Ecto neural progenitor cell (in vitro differentiated cells): ENCODE measurements around the gene LAMA5.

Source experiments
- DNase-seq: peaks from one replicate; pipeline ENCODE4 v3.0.0-alpha.2; 2018; ENCODE audit warnings: low spot score

Gene LAMA5

DNA sequence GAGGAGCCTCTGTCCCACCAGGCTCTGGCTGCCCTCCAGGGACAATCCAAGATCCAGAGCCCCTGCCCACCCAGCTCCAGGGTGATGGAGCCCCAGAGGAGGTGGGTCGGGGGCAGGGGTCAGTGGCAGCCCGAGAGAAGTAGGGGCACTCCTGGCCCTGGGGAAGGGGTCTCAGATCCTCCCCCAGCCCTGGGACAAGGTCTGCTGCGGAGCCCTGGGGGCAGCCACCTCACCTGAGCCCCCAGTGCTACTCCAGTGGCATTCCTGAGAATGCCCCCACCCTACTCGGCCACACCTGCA is 2.7 kb upstream of the LAMA5 start:
- no peak for DNase-seq

DNA sequence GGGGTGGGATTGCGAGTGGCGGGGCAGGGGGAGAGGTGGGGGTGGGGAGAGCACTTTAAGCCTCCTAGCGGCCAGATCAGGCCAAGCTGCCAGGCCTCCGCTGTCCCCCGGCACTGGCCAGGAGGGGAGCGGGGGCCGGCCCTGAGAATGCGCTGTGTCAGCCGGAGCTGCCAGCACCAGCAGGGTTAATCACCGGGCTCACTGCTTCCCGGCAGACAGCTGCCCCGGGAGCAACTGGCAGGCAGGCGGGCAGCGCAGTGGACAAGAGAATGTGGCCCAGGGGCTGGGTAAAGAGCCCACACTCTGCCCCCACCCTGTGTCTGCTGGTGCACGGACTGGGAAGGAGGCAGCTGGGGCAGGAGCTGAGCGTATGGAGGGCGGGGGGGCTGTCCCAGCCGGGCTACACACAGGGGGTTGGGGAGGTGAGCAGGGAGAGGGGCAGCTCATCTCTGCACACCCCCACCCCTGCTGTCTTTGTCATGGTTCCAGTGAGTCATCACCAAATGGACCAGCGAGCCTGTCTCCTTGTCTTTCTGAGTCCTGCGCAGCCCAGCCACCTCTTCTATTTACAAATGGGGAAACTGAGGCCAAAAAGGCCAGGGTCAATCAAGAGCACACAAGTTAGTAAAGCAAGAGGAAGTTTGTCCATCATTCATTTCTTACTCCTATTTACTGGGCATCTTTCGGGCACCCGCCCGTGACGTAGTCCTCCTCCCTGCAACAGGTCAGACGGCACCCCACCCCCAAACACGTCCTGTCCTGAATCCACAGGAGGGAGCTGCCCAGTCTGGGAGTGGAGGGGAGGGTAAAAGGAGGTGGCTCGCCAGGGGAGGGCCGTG is 2.1 kb upstream of the LAMA5 start:
- no peak for DNase-seq

DNA sequence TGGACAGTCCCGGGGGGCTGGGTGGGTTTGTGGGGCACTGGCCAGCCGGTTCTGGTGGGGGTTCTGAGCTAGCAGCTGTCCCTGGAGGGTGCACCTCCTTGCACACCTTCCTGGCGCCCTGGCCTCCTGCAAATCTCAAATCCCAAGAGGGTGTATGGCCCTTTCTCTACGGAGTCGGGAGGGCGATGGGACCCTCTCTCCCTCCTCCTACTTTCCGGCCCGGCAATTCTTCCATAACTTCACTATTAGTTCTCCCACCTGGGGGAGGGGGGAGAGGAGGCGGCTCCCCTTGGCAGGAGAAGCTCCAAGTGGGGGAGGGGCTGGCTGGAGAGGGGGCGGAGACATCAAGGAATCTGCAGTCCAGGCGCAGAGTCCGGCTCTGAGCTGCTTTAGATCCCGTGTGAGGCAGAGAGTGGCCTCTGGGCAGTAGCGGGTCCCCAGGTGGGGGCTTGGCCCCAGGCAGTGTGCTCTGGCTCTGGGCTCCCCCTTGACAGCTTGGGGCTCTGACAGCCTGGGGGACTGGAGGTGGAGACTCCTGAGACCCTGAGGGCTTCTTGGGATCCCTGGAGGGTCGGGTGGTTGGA is 1.4 kb upstream of the LAMA5 start:
- peak; percentile 88 for DNase-seq

DNA sequence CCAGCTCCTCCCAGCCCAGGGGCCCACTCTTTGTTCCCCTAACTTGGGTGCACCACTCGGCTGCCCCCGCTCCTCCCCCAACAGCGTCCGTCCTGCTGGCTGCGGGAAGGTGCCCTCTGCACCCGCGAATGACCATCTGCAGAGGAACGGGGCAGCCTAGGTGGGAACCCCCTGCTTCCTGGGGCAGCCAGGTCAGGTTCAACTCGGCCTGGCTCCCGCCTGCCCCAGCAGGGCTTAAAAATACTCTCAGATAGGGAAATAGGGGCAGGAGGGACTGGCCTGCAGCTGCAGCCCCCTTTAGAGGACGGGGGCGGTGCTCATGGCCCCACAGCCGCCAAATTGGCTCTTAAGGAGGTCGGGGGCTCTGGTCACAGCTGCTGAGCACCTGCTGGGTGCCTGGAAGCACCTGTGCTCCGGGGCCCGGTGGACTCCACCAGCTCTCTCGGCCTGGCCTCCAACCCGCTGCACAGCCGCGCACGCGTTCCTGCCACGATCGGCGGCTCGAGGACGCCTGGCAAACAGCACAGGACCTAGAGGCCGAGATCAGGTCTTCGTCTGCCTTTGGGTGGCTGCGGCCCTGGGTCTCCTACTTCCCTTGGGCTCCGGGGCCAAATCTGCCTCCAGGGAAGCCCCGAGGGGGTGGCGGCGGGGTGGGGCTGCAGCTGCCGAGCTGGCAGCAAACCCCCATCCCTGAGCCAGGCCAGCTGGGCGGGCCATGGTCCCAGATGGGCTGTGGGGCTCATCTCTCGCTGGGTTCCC is 700 bp upstream of the LAMA5 start:
- DNase-seq: peak; percentile 79

DNA sequence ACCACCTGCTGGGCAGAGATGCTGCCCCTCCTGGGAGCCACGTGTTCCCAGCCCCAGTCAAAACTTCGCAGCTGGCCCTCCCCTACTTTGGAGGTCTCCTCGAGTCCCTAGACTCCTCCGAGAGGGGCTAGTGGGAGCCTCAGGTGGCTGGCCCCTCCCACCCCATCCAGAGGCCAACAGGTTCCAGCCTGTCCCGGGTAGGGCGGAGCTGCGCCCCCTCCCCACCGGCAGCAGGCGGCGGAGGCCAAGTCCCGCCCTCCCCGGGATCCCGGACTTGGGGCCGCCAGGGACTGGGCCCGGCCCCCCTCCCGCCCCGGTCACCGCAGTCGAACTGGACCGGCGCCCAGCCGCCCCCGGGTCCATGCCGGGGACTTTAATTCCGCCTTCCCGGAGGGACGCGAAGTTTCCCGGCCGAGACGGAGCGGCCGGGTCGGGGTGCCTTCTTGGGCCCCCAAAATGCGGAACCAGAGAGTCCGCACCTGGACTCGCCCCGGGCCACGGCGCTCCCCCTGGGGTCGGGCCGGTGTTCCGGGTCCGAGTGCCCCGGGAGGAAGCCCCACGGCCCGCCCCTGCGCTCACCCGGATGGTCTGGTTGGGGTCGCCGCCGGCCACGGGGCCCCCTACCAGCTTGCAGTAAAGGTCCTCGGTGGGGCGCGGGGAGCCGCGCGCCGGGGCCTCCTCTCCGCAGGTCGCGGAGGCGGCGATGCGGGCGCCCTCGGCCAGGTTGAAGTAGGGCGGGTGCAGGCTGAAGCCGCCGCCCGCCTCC is 559 bp downstream of the LAMA5 start:
- DNase-seq: peak; percentile 82

DNA sequence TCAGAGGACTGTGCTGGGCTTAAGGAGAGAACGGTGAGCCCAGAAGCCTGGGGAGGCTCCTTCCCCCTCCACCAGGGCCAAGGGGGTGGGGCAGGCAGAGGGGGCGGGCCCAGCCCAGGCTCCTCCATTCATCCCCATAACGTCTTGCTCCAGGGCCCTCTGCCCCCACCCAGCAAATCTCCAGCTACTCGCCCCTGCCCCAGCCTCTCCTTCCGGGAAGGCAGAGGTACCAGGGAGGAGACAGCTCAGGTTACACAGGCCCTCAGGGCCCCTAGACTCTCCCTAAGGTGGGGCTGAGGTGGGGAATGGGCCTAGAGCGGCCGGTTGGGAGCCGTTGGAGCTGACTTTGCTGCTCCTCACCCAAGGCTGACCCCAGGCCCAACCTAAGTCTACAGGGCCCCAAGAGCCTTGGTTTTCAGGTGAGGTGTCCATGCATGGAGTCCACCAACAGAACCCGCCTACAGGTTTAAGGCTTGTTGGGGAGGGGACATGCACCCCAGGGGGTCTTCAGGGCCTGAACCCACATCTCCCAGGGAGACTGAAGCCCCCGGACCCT is 1.2 kb downstream of the LAMA5 start:
- peak; percentile 72 for DNase-seq

DNA sequence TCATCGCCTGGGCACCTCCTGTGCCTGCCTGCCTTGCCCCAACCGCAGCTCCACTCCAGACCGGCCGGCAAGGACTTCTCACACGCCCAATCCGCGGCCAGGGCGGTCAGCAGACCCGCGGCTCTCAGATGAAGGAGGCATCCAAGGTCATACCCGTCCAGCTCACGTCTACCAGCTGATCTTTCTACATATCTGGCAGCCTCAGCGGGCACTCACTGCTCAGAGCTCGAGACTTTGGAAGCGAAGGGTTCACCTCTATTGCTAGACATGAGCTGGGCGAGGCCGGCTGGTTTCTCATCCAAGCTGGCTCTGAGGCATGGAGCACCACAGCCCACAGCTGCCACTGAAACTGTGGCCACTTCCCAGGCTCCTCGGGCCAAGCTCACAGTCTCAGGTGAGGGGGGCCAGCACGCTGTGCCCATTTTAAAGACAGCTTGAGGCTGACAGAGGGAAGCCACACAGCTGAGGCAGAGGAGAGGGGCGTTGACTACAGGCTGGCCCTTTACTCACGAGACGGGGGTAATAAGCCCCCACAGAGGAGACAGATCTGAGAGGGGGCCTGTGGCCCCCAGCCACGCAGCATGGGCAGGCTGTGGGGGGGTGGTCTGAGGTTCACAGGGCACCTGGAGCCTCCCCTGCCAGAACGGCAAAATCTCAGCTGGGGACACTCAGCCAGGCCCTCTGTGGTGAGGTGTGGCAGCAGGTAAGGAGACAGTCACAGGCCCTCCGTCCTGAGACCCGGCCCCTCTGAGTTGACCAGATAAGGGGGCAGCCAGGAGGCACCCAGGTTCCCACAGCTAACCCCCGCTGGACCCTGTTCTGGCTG is 2.0 kb downstream of the LAMA5 start:
- DNase-seq: no peak

DNA sequence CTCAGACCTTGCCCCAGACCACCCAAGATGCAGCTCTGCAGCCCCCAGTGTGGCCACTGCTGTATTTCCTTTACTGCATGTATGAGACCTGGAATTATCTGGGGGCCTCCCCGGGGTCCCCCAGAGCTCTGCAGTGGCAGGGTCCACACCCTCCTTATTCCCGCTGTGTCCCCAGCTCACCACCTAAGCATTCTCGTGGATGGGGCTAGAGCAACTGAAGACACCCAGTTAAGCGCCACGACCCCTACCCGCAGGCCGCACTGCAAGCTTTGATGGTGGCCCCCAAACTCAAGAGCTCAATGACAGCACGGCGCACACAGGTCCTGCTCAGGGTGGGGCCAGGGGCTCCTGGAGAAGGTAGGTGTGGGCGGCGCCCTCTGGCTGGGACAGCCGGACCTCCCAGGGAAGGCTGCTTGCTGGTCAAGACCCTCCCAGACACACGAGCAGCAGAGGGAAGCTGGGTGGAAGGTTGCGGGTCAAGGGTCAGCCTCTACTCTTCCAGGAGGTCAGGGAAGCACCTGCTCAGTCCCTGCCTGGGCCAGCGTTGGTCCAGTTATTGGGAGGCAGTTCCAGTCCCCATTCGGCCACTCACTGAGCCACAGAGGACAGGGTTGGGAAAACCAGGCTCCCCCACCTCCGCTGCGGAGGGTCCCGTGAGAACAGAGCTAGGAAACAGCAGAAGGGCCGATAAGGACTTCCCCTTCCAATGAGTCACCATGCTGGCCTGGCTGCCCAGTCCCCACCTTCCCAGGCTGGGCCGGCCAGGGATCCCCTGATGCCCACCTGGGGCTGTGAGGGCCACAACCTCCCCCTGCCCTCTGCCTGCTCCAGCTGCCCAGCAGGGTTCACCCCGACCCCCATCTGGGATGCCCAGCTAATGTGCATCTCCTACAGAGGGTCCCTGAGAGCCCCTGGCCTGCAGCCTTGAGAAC is 2.9 kb downstream of the LAMA5 start:
- DNase-seq: peak; percentile 62

DNA sequence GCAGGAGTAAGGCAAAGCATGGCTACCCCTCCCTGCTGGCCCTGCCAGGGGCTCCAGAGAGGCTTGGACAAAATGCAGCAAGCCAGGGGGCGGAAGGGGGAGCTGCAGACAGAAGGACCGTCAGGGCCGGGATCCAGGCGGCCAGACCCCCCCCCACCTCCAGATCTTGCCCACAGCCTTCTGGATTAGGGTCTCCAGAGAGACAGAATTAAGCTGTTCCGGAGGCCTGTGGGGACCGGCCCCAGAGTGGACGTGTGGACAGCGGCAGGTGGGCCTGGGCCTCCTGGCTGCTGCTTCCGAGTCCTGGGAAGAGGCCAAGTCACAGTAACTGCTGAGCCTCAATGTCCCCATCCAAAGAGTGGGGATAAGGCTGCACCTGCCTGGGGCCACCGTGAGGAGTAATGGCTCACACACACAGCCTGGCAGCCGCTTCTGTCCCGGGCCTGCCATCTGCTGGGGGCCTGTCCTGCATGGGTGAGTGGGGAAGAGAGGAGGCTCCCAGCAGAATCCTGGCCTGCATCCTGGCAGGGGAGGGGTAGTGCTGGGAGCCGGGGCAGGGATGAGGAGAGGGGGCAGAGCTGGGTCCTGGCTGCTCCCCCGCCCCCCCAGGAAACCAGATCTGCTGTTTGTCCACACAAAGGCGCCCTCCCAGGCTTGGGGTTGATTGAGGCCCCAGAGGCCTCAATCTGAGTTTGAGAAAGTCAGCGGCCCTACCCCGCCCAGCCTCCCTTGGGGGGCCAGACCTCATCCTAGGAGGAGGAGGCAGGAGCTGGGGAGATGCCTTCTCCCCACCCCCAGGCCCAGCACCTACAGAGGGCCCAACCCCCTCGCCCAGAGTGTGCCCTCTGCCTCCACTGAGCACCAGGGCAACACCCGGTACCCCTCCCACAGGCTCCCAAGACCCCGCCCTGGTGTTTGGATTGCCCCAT is 3.9 kb downstream of the LAMA5 start:
- DNase-seq: peak; percentile 62

DNA sequence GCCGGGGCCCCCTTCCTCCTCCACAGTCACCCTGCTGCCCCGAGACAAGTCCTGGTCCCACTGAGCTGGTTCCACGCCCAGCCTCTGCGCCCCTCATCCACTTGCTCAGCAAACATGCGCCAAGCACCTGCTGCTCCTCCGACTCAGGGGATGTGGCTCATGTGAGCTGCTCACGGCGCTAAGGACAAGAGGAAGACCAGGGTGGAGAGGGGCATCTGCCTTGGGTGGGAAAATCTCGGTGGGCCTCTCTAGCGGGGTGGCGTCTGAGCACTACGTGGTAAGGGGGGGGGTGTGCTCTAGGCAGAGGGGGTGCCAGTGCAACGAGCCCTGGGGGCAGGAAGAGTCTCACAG is 4.5 kb downstream of the LAMA5 start:
- peak; percentile 48 for DNase-seq

DNA sequence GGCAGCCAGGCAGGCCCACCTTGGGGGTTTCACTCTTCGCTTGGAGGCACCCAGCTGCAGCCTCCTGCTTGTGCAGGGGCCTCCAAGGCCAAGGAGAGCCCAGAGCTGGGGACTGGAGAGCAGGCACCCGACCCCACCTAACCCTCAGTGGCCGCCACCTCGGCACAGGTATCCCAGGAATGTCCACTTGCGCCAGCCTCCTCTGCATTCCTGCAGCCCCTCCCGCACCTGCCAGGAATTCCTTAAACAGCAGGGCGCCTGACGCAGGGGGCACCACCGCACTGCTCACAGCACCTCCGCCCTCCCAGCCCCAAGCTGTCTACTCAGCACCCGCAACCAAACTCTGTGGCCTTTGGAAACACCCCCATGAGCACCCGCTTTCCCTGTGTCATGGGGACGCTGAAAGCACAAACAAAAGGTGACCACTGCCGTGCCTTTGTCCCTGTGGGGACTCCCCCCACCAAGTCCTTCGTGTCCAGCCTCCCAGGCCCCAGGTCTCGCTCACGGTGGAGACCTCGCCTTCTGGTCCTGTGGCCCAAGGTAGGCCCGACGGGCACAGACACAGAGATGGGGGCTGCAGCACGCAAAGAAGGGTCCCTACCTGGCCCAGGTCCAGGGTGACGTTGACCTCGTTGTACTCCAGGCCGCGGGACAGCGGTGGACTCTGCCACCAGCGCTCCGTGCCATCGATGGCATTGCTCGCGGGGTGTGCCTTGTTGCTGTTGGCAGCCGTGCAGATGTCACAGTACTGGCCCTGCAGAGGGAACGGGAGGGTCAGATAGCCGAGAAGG is 5.1 kb downstream of the LAMA5 start:
- peak; percentile 60 for DNase-seq

DNA sequence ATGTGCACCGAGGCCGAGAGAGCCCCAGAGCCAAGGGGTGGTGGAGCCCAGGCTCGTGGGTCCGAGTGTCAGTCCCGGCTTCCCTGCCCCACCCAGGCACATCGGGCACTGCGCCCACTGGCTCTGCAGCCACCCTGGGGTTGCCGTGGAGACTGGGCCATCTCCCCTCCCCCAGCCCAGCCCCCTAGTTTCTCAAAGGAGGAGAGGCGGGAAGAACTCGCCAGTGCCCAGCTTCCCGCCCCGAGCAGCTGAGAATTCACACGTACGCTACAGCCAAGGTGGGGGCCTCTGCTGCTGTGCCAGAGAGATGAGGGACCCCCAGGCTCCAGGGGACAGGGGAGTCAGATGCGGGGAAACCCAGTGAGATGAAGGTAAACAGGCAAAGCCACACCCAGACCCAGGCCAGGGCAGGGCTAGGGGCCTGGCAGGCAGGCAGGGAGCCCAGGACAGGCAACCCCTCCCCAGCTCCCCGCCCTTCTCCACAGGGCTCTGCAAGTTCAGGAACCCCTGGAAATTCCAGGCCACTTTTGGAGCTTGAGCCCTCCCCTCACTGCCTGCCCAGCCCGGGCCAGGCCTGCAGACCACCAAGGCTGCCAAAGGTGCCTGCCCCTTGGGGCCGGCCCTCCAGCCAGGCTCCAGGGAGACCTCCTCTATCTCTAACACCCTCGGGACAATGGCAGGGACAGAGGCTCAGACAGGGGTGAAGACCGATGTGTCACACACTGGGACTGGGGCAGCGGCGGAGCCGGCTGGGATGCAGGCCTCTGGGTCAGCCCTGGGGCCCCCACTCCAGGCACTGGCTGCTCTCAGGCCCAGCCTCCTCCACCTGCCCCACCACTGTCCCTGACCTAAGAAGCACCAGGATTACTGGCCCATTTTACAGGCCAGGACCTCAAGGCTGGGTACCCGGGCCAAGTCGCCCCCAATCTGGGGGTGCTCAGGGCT is 6.0 kb downstream of the LAMA5 start:
- DNase-seq: peak; percentile 54

DNA sequence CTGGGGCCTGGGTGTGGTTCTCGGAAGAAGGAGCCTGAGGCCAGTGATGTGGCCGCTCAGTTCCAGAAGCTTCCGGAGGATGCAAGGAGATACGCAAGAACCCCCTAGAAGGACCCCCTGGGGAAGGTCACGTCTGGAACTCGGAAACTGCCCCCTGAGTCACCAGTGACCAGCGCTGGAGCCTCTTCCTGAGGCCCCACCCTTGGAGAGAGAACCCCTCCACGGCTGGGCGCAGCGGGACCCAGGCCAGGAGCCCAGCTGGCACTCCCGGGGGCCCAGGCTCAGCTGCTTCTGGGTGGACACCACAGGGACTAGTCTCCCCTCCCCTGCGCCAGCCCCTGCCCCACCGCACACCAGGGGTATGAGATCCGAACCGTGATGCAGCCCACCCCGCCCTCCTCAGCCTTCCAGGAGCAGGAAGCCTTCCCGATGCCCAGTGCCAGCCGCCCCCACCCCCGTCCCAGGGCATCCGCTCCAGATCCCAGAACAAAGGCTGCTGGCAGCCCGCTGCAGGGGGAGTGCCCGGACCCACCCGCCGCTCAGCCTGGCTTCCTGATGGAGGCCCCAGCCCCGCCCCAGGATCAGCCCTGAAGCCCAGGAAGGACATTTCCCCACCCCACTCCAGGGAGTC is 7.5 kb downstream of the LAMA5 start:
- no peak for DNase-seq

DNA sequence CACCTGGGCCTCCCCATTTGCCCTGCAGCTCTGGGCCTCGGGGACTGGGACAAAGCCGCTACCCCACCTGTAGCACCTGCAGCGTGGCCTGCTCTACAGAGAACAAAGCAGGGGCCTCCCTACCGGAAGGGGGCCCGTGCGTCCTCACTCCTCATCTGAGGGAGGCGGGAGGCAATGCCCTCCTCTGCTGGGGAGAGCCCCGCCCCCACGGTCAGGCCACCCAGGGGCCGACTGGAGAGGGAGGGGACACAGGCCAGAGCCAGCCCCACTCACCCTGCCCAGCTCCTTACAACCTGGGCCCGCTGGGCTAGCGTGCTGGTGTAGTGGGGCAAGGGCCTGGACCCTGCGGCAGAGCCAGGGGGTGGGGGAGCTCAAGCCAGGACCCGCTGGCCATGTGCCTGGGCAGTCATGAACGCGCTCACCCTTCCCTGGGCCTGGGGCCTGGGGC is 8.0 kb downstream of the LAMA5 start:
- DNase-seq: no peak

DNA sequence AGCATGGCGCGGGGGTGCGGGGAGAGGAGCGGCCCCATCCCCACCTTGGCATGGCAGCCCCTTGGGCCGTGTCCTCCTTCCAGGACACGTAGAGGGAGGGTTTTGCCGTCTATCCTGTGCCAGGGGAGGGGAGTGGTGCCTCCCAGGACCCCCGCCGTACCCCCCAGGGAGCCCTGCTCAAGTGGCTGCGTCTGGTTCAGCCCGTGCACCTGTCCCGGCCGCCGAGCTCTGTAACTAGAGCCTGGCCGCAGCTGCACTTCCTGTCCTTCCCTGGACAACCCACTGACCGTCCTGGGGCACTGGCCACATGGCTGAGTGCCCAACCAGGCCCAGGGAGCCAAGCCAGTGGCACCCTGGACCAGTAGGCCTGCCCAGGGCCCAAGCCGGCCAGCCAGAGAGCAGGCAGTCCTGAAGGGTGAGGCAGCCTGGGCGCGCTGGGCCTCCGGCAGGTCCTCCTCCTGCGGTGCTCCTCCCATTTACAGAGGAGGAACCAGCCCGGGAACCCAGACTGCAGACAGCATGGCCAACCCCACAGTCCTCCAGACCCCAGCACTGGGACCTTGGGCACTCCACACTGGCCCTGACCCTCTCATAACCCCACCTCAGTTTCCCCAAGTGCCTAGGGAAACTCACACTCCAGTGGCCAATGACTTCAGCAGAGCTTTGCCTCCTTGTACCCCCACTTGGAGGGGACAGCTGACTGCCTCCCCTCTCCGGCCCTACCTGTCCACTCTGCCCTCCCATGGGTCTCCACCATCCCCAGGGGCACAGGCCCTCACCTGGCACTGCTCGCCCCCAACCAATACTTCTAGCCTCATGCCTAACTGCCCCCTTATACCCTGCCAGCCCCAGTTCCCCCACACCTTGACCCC is 8.7 kb downstream of the LAMA5 start:
- DNase-seq: no peak

DNA sequence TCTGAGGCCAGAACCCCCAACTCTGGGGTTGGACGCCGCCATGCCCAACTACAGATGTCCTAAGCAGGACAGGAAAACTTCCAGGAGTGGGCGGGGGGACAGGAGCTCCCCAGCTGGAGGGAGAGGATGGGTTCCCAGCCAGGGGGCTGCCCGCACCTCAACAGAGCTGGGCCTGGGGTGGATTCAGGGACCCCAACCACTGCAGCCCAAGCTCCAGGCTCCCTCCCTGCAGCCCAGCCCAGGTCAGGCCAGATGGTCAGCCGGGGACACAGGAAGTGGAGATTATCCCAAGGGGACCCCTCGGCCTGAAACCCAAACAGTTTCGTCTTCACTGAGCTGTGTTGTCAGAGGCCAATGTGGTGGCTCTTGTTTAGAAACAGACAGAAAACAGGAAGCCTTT is 9.4 kb downstream of the LAMA5 start:
- DNase-seq: no peak
